22Rv1 (cell line): Measurements from ENCODE around the gene XPNPEP1.
A peak's percentile ranks its signal among the peaks of the same experiment; 100 is the strongest.

Source experiments
- CTCF ChIP-seq: fragments of 450-650 bp; IDR thresholded peaks from 2 replicates; pipeline ENCODE4 v1.5.1; 2017; ENCODE audit warnings: mild to moderate bottlenecking
- ZFX ChIP-seq: fragments of 450-650 bp; IDR thresholded peaks from 2 replicates; pipeline ENCODE4 v1.6.1; 2017; ENCODE audit warnings: antibody characterized with exemption, borderline replicate concordance

GRCh38 chr10:109883859-109884771, 39.2 kb downstream of the XPNPEP1 start:
- peak; percentile 92 for TF ChIP-seq CTCF
- TF ChIP-seq ZFX: no peak
